Astrocyte (in vitro differentiated cells and primary cell): ENCODE data around the gene PIAS1.

Experiments
- CTCF ChIP-seq: IDR thresholded peaks from 2 replicates; pipeline ENCODE4 v1.5.1; 2011; ENCODE audit warnings: low read depth, mild to moderate bottlenecking, inconsistent platforms, low read length, moderate library complexity; ENCODE audit not compliant: insufficient read depth
- EZH2 ChIP-seq: IDR thresholded peaks from 2 replicates; pipeline ENCODE4 v1.6.1; 2012; ENCODE audit warnings: mild to moderate bottlenecking, low read length, inconsistent platforms; ENCODE audit not compliant: insufficient read depth

GRCh38 chr15:68199340-68199739 is 145.2 kb downstream of the PIAS1 start:
- no peak for TF ChIP-seq EZH2
- TF ChIP-seq CTCF: no peak
